Mammary epithelial cell (primary cell): ENCODE data around the gene MSTN.

Experiments used
- CTCF ChIP-seq, 2 donors: IDR thresholded peaks in 1 of 2; conservative IDR thresholded peaks in 1 of 2; 2 replicates each; pipeline ENCODE4 v1.5.1; 2011 to 2012; ENCODE audit warnings: inconsistent platforms in 2 of 2, low read length in 2 of 2, mild to moderate bottlenecking in 2 of 2, control low read depth in 1 of 2, low read depth in 1 of 2; ENCODE audit not compliant: insufficient read depth in 1 of 2; ENCODE audit errors: extremely low read depth in 1 of 2
- EZH2 ChIP-seq: IDR thresholded peaks from 2 replicates; pipeline ENCODE4 v1.6.1; 2012; ENCODE audit warnings: low read length, inconsistent platforms, borderline replicate concordance

GRCh38 chr2:190080527-190081049, 18.1 kb upstream of the MSTN start:
- TF ChIP-seq CTCF (conservative IDR thresholded peaks at IDR 0.05 in 1 of 2, IDR thresholded peaks at IDR 0.05 in 1 of 2; ENCODE audit: extremely low read depth in 1 of 2, insufficient read depth in 1 of 2, low read depth in 1 of 2, low read length in 2 of 2) (no peak), EZH2 (no peak)
